GM12874 (cell line): ENCODE results near the gene SETBP1.

Experiments used
- TF ChIP-seq, protein P1 (sequence below): IDR thresholded peaks from 2 replicates; pipeline ENCODE4 v1.5.1; 2011; ENCODE audit warnings: low read depth, mild to moderate bottlenecking, control low read depth, low read length, moderate library complexity; ENCODE audit not compliant: insufficient read depth

Gene SETBP1

DNA sequence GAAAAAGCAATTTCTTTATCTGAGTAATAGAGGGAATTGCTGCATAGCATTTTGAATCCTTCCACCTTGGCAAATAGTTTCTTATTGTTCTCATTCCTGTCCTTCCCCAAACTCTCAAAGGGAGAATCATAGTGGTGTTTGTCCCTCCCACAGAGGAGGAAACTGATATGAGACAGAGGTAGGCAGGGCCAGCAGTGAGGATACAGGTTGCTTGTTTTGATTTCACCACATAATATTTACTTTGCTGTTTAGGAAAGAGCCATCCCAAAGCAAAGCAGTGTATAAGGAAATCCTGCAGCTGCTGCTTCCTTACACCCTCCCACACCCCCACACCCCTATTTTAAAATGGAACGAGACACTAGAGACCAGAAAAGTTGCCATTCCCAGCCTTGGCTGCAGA is 195.3 kb downstream of the SETBP1 start:
- TF ChIP-seq, protein P1, sequence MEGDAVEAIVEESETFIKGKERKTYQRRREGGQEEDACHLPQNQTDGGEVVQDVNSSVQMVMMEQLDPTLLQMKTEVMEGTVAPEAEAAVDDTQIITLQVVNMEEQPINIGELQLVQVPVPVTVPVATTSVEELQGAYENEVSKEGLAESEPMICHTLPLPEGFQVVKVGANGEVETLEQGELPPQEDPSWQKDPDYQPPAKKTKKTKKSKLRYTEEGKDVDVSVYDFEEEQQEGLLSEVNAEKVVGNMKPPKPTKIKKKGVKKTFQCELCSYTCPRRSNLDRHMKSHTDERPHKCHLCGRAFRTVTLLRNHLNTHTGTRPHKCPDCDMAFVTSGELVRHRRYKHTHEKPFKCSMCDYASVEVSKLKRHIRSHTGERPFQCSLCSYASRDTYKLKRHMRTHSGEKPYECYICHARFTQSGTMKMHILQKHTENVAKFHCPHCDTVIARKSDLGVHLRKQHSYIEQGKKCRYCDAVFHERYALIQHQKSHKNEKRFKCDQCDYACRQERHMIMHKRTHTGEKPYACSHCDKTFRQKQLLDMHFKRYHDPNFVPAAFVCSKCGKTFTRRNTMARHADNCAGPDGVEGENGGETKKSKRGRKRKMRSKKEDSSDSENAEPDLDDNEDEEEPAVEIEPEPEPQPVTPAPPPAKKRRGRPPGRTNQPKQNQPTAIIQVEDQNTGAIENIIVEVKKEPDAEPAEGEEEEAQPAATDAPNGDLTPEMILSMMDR, result no peak

DNA sequence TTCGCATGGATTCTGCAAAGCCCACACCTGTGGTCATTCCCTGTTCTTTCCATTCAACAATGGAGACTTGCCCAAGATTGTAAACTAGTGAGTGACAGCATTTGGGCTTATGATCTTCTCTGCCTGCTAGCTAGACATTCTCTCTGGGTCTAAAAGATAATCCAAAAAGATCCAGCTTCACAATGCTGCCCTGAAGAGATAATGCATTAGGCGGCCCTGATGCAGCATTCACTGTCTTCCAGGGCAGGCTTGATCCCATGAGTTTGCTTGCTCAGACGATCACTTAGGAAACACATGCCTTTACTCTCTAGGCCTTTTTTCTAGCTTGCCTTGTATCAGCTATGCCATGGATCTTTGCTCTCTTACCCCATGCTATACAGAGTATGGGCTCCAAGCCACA is 196.1 kb downstream of the SETBP1 start:
- TF ChIP-seq, protein P1, result no peak

DNA sequence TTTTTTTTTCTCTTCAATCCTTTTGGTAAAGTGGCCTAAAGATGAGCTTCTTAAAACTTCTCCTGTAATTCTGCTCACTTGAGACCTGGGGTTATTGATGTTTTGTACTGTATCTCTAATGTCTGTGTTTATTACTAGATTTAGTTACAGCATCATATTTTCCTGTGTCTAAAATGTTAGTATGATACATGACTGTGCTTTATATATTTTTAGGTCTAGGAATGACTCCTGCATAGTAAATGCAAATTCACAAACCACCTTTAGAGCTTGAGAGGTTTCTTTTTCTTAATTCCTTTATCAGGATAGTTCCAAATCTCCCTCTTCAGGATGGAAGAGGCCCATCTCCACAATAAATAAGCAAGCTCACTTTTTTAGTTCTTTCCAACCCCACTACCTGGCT is 197.6 kb downstream of the SETBP1 start:
- TF ChIP-seq, protein P1, result no peak

DNA sequence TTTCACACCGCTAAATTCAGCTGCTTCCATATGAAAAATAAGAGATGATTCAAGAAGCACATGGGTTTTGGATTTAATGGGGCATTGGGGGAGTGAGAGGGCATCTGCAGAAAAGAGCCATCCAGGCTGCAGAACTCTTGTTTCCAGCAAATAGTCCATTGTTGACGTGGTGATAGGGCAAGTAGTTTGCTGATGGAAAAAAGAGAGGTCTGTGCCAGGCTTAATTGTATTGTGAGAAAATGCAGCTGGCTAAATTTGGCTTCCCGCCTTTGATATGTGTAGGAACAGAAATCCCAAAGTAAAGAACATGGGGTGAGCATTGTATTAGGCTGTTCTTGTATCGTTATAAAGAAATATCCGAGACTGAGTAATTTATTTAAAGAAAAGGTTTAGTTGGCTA is 199.5 kb downstream of the SETBP1 start:
- TF ChIP-seq, protein P1, result no peak

DNA sequence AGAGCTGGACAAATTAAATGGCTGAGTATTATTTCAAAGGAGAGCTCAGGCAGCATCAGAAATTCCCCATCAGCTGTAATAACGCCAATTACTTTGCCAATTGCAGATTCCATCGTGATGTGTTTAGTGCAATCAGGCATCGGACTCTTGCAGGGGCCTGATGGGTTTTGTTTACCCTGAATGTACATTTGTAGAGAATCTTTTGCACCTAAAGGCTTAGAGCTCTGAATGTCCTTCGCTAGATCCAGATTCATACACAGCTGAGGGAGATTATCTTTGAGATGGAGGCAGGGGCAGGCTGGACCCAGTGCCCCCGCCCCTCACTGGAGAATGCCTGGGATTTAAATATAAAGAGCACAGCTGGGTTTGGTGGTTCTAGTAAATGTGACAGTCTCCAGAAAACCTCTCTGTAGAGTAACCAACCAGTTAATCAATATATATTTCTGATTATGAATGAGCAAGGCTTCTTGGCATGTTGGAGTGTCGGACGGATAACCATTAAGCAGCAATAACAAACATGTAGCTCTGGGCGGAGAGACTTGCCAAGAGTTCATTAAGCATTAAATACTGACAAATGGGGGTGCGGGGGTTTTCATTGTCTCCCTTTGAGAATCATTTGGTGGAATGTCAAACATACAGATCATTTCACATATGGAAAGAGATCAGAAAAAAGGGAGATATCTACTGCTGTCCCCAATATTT is 200.9 kb downstream of the SETBP1 start:
- TF ChIP-seq, protein P1, result no peak

DNA sequence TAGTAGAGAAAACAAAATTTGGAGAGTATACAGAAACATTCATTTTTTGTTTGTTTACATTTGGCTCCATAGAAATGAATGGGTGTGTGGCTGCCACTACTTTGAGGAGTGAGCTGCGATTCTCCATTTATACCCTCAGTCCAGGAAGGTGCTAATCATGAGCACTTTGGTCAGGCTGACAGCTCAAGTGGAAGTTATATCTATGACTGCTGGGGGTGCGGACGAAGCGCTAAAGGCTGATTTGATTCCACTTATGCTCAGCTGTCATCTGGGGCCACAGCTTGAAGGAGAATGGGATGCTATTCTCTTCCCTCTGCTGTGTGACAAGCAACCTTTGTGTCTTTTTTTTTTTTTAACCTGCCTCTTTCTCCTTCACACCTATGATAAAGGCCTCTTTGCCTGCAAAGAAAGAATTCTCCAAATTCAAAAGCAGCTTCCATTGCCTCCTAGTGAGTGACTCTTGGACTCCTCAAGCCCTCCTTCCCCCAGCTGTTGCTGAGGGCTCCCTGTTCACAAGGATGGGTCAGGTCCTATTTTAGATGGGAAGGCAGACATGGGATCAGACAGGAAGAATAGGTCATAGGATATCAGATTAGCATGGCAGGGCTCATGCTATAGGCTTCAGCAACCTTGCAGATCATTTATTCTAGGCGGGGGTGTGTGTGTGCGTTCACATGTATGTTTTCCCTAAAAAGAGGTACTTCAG is 201.6 kb downstream of the SETBP1 start:
- TF ChIP-seq, protein P1, result no peak

DNA sequence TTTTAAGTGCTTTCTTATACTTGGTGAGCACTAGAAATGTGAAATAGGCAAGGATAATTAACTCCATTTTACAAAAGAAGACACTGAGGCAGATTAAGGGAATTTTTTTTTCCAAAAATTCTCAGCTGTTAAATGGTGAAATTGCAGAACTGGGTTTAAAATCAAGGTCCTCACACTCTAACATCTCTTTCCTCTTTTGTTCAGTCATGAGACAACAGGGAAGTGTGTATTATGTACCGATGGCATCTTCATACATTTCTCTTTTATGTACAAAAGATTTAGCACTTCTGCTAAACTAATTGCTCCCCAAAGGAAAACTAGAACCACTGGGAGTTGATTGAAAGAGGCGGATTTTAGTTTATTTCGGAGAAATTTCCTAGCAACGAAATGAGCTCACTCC is 203.0 kb downstream of the SETBP1 start:
- TF ChIP-seq, protein P1, result no peak
